Measurements from ENCODE around the gene GBE1. TPM values are rescaled to one million over a fixed set of nuclear protein-coding genes. Genes with fewer than 3 reads are reported as not detected.
"Not testable (repeated sequence)": the region's sequence is repeated elsewhere in the genome, so short reads cannot be mapped to it uniquely, and the experiment has no call there.

Gene GBE1
- total and polyA plus RNA-seq, 2 donors (not counting 1 experiment from before 2014, with no cell fraction given) = 153 to 232 TPM

DNA sequence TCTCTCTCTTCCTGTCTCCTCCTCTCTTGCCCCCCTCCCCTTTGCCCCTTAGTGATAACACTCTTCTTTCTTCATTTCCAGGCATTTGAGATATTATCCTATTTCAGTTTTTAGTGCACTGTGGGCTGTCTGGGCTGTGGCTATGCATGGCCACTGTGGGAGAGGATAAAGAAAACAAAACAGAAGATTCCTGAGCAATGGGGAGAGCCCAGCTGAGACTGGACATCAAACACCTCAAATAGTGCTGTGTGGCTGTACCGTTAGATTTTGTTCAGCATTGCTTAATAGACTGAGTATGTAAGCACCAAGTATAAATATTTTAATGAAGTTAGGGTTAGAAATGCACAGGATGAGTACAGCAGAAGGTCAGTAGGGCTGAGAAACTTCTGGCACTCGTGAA is 7.9 kb upstream of the GBE1 start:
- Histone ChIP-seq H3K36me3 (ENCODE audit: control insufficient read depth, insufficient read depth, low read length) (no peaks in the 10 kb centered on the region), H3K4me3 (replicated peaks in 1 of 4; ENCODE audit: control extremely low read depth in 1 of 4, insufficient read depth in 1 of 4, low read depth in 3 of 4, low read length in 4 of 4) (no peak overlapping the region), H3K9me3 (ENCODE audit: control insufficient read depth, insufficient read depth, low read depth, low read length) (no peaks in the 10 kb centered on the region), H2AFZ (ENCODE audit: low read length) (no peak overlapping the region), H3K4me1 (ENCODE audit: control insufficient read depth, extremely low read depth, insufficient read depth, low read length) (no peaks in the 10 kb centered on the region), H3K79me2 (ENCODE audit: control insufficient read depth, insufficient read depth, low read length) (no peaks in the 10 kb centered on the region), H3K4me2 (ENCODE audit: extremely low read depth, insufficient read depth, low read length) (no peak overlapping the region), H3K27ac (ENCODE audit: insufficient read depth, low read length) (no peak overlapping the region), H4K20me1 (ENCODE audit: control insufficient read depth, extremely low read depth, insufficient read depth, low read length) (no peaks in the 10 kb centered on the region), H3K27me3 (ENCODE audit: control insufficient read depth, insufficient read depth, low read length) (no peaks in the 10 kb centered on the region), H3K9ac (ENCODE audit: insufficient read depth, low read length) (no peak overlapping the region)
- TF ChIP-seq, protein P1, sequence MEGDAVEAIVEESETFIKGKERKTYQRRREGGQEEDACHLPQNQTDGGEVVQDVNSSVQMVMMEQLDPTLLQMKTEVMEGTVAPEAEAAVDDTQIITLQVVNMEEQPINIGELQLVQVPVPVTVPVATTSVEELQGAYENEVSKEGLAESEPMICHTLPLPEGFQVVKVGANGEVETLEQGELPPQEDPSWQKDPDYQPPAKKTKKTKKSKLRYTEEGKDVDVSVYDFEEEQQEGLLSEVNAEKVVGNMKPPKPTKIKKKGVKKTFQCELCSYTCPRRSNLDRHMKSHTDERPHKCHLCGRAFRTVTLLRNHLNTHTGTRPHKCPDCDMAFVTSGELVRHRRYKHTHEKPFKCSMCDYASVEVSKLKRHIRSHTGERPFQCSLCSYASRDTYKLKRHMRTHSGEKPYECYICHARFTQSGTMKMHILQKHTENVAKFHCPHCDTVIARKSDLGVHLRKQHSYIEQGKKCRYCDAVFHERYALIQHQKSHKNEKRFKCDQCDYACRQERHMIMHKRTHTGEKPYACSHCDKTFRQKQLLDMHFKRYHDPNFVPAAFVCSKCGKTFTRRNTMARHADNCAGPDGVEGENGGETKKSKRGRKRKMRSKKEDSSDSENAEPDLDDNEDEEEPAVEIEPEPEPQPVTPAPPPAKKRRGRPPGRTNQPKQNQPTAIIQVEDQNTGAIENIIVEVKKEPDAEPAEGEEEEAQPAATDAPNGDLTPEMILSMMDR (conservative IDR thresholded peaks at IDR 0.05 in 1 of 2, IDR thresholded peaks at IDR 0.05 in 1 of 2; ENCODE audit: low read depth in 1 of 2, low read length in 2 of 2) = no peak
- TF ChIP-seq EZH2 (IDR thresholded peaks at IDR 0.05; ENCODE audit: low read length, missing control alignments) = no peak
- DNase-seq (ENCODE audit: low read depth in 2 of 2) = peak in 1 of 2 donors; percentile 20

DNA sequence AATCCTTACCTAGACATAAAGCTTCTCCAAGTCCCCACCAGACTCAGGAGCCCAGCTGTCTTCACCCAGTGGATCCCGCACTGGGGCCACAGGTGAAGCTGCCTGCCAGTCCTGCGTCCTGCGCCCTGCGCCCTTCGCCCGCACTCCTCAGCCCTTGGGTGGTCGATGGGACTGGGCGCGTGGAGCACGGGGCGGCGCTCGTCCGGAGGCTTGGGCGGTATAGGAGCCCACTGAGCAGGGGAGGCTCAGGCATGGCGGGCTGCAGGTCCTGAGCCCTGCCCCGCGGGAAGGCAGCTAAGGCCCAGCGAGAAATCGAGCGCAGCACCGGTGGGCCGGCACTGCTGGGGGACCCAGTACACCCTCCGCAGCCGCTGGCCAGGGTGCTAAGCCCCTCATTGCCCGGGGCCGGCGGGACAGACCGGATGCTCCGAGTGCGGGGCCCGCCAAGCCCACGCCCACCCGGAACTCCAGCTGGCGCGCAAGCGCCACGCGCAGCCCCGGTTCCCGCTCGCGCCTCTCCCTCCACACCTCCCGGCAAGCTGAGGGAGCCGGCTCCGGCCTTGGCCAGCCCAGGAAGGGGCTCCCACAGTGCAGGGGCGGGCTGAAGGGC is 5.9 kb upstream of the GBE1 start:
- H3K4me2 ChIP-seq (ENCODE audit: extremely low read depth, insufficient read depth, low read length); H2AFZ ChIP-seq (ENCODE audit: low read length); DNase-seq (ENCODE audit: low read depth in 2 of 2); H3K9ac ChIP-seq (ENCODE audit: insufficient read depth, low read length); H3K27ac ChIP-seq (ENCODE audit: insufficient read depth, low read length); H3K9me3 ChIP-seq (ENCODE audit: control insufficient read depth, insufficient read depth, low read depth, low read length); H3K4me1 ChIP-seq (ENCODE audit: control insufficient read depth, extremely low read depth, insufficient read depth, low read length); H3K27me3 ChIP-seq (ENCODE audit: control insufficient read depth, insufficient read depth, low read length); H3K79me2 ChIP-seq (ENCODE audit: control insufficient read depth, insufficient read depth, low read length); H4K20me1 ChIP-seq (ENCODE audit: control insufficient read depth, extremely low read depth, insufficient read depth, low read length); H3K36me3 ChIP-seq (ENCODE audit: control insufficient read depth, insufficient read depth, low read length); H3K4me3 ChIP-seq (replicated peaks in 1 of 4; ENCODE audit: control extremely low read depth in 1 of 4, insufficient read depth in 1 of 4, low read depth in 3 of 4, low read length in 4 of 4): not testable (repeated sequence)

DNA sequence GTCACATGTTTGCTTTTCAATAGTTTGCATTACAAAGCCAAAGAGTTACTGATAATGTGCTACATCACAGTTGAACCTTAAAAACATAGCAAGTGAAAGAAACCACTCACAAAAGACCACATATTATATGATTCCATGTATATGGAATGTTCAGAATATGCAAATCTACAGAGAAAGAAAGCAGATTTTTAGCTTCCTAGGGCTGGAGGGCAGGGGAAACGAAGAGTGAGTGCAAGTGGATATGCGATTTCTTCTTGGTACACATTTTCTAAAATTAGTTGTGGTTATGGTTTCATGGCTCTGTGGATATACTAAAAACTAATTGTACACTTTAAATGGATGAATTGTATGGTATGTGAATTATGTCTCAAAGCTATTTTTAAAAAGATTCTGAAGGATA is 4.0 kb upstream of the GBE1 start:
- DNase-seq (ENCODE audit: low read depth in 2 of 2) = peak in 1 of 2 donors; percentile 22
- no peaks in the 10 kb centered on the region for H3K27me3 ChIP-seq (ENCODE audit: control insufficient read depth, insufficient read depth, low read length)
- H3K27ac ChIP-seq (ENCODE audit: insufficient read depth, low read length) = no peak overlapping the region
- no peak overlapping the region for H3K4me3 ChIP-seq (replicated peaks in 1 of 4; ENCODE audit: control extremely low read depth in 1 of 4, insufficient read depth in 1 of 4, low read depth in 3 of 4, low read length in 4 of 4)
- no peak for TF ChIP-seq EZH2 (IDR thresholded peaks at IDR 0.05; ENCODE audit: low read length, missing control alignments)
- TF ChIP-seq, protein P1 (conservative IDR thresholded peaks at IDR 0.05 in 1 of 2, IDR thresholded peaks at IDR 0.05 in 1 of 2; ENCODE audit: low read depth in 1 of 2, low read length in 2 of 2) = no peak
- H2AFZ ChIP-seq (ENCODE audit: low read length) = no peak overlapping the region
- H3K36me3 ChIP-seq (ENCODE audit: control insufficient read depth, insufficient read depth, low read length) = no peaks in the 10 kb centered on the region
- H4K20me1 ChIP-seq (ENCODE audit: control insufficient read depth, extremely low read depth, insufficient read depth, low read length) = no peaks in the 10 kb centered on the region
- no peak overlapping the region for H3K4me2 ChIP-seq (ENCODE audit: extremely low read depth, insufficient read depth, low read length)
- H3K4me1 ChIP-seq (ENCODE audit: control insufficient read depth, extremely low read depth, insufficient read depth, low read length) = no peaks in the 10 kb centered on the region
- peaks cover 3% of the 10 kb centered on the region for H3K79me2 ChIP-seq (ENCODE audit: control insufficient read depth, insufficient read depth, low read length)
- H3K9ac ChIP-seq (ENCODE audit: insufficient read depth, low read length) = no peak overlapping the region
- H3K9me3 ChIP-seq (ENCODE audit: control insufficient read depth, insufficient read depth, low read depth, low read length) = no peaks in the 10 kb centered on the region
